HG03066 (cell line): Measurements from ENCODE around the gene TAAR9.

ENCODE experiments used
- ATAC-seq: cut with Tn5 transposase; IDR thresholded peaks from one replicate; pipeline ENCODE4 v1.9.1; 2021; ENCODE audit warnings: low read depth; ENCODE audit not compliant: unreplicated experiment

Gene TAAR9

GRCh38 chr6:132584698-132585097 is 46.6 kb downstream of the TAAR9 start:
- ATAC-seq, result no peak

- no peak for ATAC-seq
Observed at GRCh38 chr6:132587424-132587823, 49.3 kb downstream of the TAAR9 start.
